Retinal pigment epithelial cell (primary cell): Measurements from ENCODE around the gene TCEAL1.
"Not testable (repeated sequence)": the region's sequence is repeated elsewhere in the genome, so short reads cannot be mapped to it uniquely, and the experiment has no call there.

Experiments used
- DNase-seq: peaks from one replicate; pipeline ENCODE4 v3.0.0-alpha.2; 2010; ENCODE audit warnings: low read depth
- H3K4me3 ChIP-seq: 2 replicates; pipeline ENCODE4 v1.5.1; 2011; ENCODE audit warnings: mild to moderate bottlenecking, low read length, control low read depth, moderate library complexity
- CTCF ChIP-seq: conservative IDR thresholded peaks from 2 replicates; pipeline ENCODE4 v1.5.1; 2011; ENCODE audit warnings: low read depth, low read length, control low read depth, inconsistent platforms

Gene TCEAL1

GRCh38 chrX:103656617-103657016, 27.8 kb downstream of the TCEAL1 start:
- no peak for TF ChIP-seq CTCF
- peak; percentile 23 for DNase-seq
- no peak overlapping the region for H3K4me3 ChIP-seq

- not testable (repeated sequence) for DNase-seq
Measured at GRCh38 chrX:103657066-103657465, 28.3 kb downstream of the TCEAL1 start.

GRCh38 chrX:103658681-103659433, 30.1 kb downstream of the TCEAL1 start:
- no peak for TF ChIP-seq CTCF
- no peak for DNase-seq
- no peak overlapping the region for H3K4me3 ChIP-seq

More at GRCh38 chrX:103657066-103657465, 28.3 kb downstream of the TCEAL1 start:
- H3K4me3 ChIP-seq = not testable (repeated sequence)

GRCh38 chrX:103659460-103659859, 30.7 kb downstream of the TCEAL1 start:
- not testable (repeated sequence) for H3K4me3 ChIP-seq, DNase-seq

- DNase-seq = no peak
- TF ChIP-seq CTCF = no peak
- H3K4me3 ChIP-seq = peak overlapping the region; percentile 27
Measured at GRCh38 chrX:103663981-103664762, 35.4 kb downstream of the TCEAL1 start.

GRCh38 chrX:103666202-103667107, 37.7 kb downstream of the TCEAL1 start:
- DNase-seq = no peak
- TF ChIP-seq CTCF = no peak
- H3K4me3 ChIP-seq = no peak overlapping the region

GRCh38 chrX:103669745-103670144, 41.0 kb downstream of the TCEAL1 start:
- H3K4me3 ChIP-seq = no peak overlapping the region
- DNase-seq = no peak
- TF ChIP-seq CTCF = no peak
